ENCODE measurements around the gene TMEM270. TPM values are rescaled to one million over a fixed set of nuclear protein-coding genes. Genes with fewer than 3 reads are reported as not detected.
A peak's percentile ranks its signal among the peaks of the same experiment; 100 is the strongest.

The TMEM270 gene
- total RNA-seq, 1 experiment from 2014 or later, result not detected

DNA sequence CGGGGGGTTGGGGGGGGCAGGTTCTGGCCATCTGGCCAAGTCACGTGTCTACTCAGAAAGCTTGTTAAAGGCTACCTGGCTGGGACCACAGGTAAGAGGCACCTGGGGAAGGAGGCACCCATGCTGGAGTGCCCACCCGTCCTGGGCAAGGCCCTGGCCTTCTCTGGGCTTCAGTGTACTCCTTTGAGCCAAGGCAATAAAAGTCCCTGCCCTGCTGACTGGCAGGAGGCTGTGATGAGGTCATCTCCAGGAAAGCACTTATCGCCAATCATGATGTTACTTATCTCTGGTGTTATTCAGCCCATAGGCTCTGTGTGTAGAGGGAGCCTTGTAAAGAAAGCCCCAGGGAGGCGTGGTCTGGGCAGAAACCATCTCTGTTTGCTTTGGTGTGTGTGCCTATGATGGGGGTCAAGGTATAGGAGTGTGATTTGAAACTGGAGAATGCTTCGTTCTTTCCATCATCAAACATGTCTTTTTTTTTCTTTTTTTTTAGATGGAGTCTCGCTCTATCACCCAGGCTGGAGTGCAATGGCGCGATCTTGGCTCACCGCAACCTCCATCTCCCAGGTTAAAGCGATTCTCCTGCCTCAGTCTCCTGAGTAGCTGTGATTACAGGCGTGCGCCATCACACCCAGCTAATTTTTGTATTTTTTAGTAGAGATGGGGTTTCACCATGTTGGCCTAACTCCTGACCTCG, 32.7 kb upstream of the TMEM270 start:
- Mint-ChIP-seq H3K27ac (ENCODE audit: low read depth, unreplicated experiment) (peak overlapping the region; percentile 61), H3K4me3 (ENCODE audit: unreplicated experiment) (peak overlapping the region; percentile 15)
- POLR2A ChIA-PET, result interaction anchor here (0.8 to 2.8 kb wide), 8 partner anchors 9 to 222 kb away, joined by 3 to 22 read pairs (median 6); partner anchors contain the start of genes ABHD11 and METTL27

DNA sequence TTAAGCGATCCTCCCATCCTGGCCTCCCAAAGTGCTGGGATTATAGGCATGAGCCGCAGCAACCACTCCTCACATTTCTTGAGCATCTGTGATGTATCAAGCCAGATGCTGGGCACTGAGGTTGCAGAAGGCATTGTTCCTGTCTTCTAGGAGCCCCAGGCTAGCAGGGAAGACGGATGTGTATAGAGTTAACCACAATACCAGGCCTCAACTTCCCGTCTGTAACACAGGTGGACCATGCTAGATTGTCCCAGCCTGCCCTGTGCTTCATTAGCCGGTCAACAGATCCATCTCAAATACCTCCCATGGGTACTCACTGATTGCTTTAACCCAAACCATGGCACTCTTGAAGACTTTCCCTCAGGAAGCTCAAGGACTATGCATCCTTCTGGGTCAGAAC, 32.0 kb upstream of the TMEM270 start:
- CTCF ChIA-PET, result interaction anchor here (0.7 to 1.7 kb wide), 4 partner anchors 9 to 38 kb away, joined by 3 to 7 read pairs (median 6); no protein-coding TSS in a partner anchor
- Mint-ChIP-seq H3K27me3 (ENCODE audit: insufficient read depth, unreplicated experiment) (no peaks in the 10 kb centered on the region), H3K4me3 (ENCODE audit: unreplicated experiment) (no peak overlapping the region), H3K27ac (ENCODE audit: low read depth, unreplicated experiment) (peak overlapping the region; percentile 61), H3K9me3 (ENCODE audit: unreplicated experiment) (no peaks in the 10 kb centered on the region), H3K4me1 (ENCODE audit: insufficient read depth, unreplicated experiment) (peaks cover 38% of the 10 kb centered on the region), H3K36me3 (ENCODE audit: insufficient read depth, unreplicated experiment) (no peaks in the 10 kb centered on the region)
- no TSS peak for BruUV-seq (replicated peaks)
- TF ChIP-seq, protein P1, sequence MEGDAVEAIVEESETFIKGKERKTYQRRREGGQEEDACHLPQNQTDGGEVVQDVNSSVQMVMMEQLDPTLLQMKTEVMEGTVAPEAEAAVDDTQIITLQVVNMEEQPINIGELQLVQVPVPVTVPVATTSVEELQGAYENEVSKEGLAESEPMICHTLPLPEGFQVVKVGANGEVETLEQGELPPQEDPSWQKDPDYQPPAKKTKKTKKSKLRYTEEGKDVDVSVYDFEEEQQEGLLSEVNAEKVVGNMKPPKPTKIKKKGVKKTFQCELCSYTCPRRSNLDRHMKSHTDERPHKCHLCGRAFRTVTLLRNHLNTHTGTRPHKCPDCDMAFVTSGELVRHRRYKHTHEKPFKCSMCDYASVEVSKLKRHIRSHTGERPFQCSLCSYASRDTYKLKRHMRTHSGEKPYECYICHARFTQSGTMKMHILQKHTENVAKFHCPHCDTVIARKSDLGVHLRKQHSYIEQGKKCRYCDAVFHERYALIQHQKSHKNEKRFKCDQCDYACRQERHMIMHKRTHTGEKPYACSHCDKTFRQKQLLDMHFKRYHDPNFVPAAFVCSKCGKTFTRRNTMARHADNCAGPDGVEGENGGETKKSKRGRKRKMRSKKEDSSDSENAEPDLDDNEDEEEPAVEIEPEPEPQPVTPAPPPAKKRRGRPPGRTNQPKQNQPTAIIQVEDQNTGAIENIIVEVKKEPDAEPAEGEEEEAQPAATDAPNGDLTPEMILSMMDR (IDR thresholded peaks at IDR 0.05; ENCODE audit: unreplicated experiment), result no peak
- POLR2A ChIA-PET, result no interaction called here
- intact Hi-C loops (cut with micrococcal nuclease), result no loop called here
- DNase-seq (ENCODE audit: unreplicated experiment), result no peak

More for the DNA sequence above, 32.7 kb upstream of the TMEM270 start:
- H3K9me3 Mint-ChIP-seq (ENCODE audit: unreplicated experiment), result no peaks in the 10 kb centered on the region
- H3K4me1 Mint-ChIP-seq (ENCODE audit: insufficient read depth, unreplicated experiment), result peaks cover 35% of the 10 kb centered on the region
- no peaks in the 10 kb centered on the region for H3K36me3 Mint-ChIP-seq (ENCODE audit: insufficient read depth, unreplicated experiment)
- CTCF ChIA-PET, result interaction anchor here (0.5 to 3.8 kb wide), 5 partner anchors 22 to 447 kb away, joined by 3 to 21 read pairs (median 3); no protein-coding TSS in a partner anchor
- intact Hi-C loops (cut with micrococcal nuclease), result no loop called here
- TF ChIP-seq, protein P1 (IDR thresholded peaks at IDR 0.05; ENCODE audit: unreplicated experiment), result no peak
- peak; percentile 58 for DNase-seq (ENCODE audit: unreplicated experiment)
- no peaks in the 10 kb centered on the region for H3K27me3 Mint-ChIP-seq (ENCODE audit: insufficient read depth, unreplicated experiment)
- BruUV-seq (replicated peaks), result no TSS peak

DNA sequence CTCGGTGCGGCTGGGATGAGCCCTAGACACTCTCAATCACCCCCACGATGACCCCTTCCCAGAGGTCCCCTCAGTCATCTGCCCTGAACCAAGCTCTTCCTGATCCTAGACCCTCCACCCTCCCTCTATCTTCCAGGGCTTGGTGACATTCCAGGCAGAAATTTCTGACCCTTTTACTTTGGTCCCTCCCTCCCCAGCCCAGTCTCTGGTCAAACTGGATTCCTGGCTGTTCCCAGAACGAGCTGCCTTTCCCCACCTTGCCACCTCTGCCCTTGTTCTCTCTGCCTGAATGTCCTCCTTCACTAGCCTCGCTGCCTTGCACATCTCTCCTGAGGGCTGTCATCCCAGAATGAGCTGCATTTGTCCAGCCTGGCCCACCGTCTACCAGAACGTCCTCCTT, 31.5 kb upstream of the TMEM270 start:
- CTCF ChIA-PET, result interaction anchor here (0.7 to 1.7 kb wide), 4 partner anchors 8 to 38 kb away, joined by 3 to 7 read pairs (median 6); no protein-coding TSS in a partner anchor
- DNase-seq (ENCODE audit: unreplicated experiment), result no peak

More for the DNA sequence above, 31.5 kb upstream of the TMEM270 start:
- H3K27me3 Mint-ChIP-seq (ENCODE audit: insufficient read depth, unreplicated experiment), result no peaks in the 10 kb centered on the region
- no peak overlapping the region for H3K4me3 Mint-ChIP-seq (ENCODE audit: unreplicated experiment)
- POLR2A ChIA-PET, result interaction anchor here (0.6 kb wide), 1 partner anchor 16 kb away, joined by 3 read pairs; no protein-coding TSS in a partner anchor
- no peaks in the 10 kb centered on the region for H3K9me3 Mint-ChIP-seq (ENCODE audit: unreplicated experiment)
- TF ChIP-seq, protein P1 (IDR thresholded peaks at IDR 0.05; ENCODE audit: unreplicated experiment), result no peak
- H3K36me3 Mint-ChIP-seq (ENCODE audit: insufficient read depth, unreplicated experiment), result no peaks in the 10 kb centered on the region
- BruUV-seq (replicated peaks), result no TSS peak
- intact Hi-C loops (cut with micrococcal nuclease), result no loop called here
- H3K27ac Mint-ChIP-seq (ENCODE audit: low read depth, unreplicated experiment), result peak overlapping the region; percentile 79
- H3K4me1 Mint-ChIP-seq (ENCODE audit: insufficient read depth, unreplicated experiment), result peaks cover 38% of the 10 kb centered on the region
